Measurements from ENCODE around the gene HMOX1. TPM values are rescaled to one million over a fixed set of nuclear protein-coding genes. Genes with fewer than 3 reads are reported as not detected.

HMOX1 gene
- total and polyA plus RNA-seq, 2 of the 8 experiments (the other 6 are each of a cell fraction or from before 2014, with no cell fraction given): 25.0 to 41.6 TPM

GRCh38 chr22:35380537-35381423, at the start of gene HMOX1 (continued):
- TF ChIP-seq USF2 (IDR thresholded peaks at IDR 0.05; ENCODE audit: low read length) (peak; percentile 92), HDAC2 (IDR thresholded peaks at IDR 0.05; ENCODE audit: borderline replicate concordance in 1 of 2, low read depth in 2 of 2, low read length in 2 of 2) (no peak)
